Liver (tissue), 9 donors: ENCODE measurements around the gene MAP2K3. TPM values are rescaled to one million over a fixed set of nuclear protein-coding genes. Genes with fewer than 3 reads are reported as not detected.
"Not testable (repeated sequence)": the region's sequence is repeated elsewhere in the genome, so short reads cannot be mapped to it uniquely, and the experiment has no call there.

Experiments
- DNase-seq: peaks from one replicate; pipeline ENCODE4 v3.0.0-alpha.2; 2017; ENCODE audit warnings: low spot score
- H3K27ac ChIP-seq, 2 donors: one replicate each; pipeline ENCODE4 v1.7.0; 2013; ENCODE audit warnings: inconsistent platforms in 2 of 2, low read length in 2 of 2, control low read depth in 1 of 2, low read depth in 1 of 2, mild to moderate bottlenecking in 1 of 2
- H3K27me3 ChIP-seq, 4 donors: one replicate each; pipeline versions ENCODE4 v1.6.1 to v1.7.0; 2013; ENCODE audit warnings: low read length in 3 of 4, inconsistent platforms in 1 of 4, mild to moderate bottlenecking in 1 of 4, moderate library complexity in 1 of 4; ENCODE audit not compliant: control insufficient read depth in 4 of 4, insufficient read depth in 4 of 4
- H3K36me3 ChIP-seq, 4 donors: one replicate each; pipeline versions ENCODE4 v1.6.1 to v1.7.0; 2013; ENCODE audit warnings: low read length in 3 of 4, mild to moderate bottlenecking in 3 of 4, low read depth in 1 of 4, moderate library complexity in 1 of 4; ENCODE audit not compliant: control insufficient read depth in 4 of 4, insufficient read depth in 3 of 4
- H3K4me1 ChIP-seq, 4 donors: one replicate each; pipeline versions ENCODE4 v1.6.1 to v1.7.0; 2013; ENCODE audit warnings: low read length in 3 of 4, mild to moderate bottlenecking in 3 of 4, moderate library complexity in 1 of 4; ENCODE audit not compliant: control insufficient read depth in 4 of 4, insufficient read depth in 4 of 4
- H3K4me3 ChIP-seq, 3 donors: one replicate each; pipeline versions ENCODE4 v1.6.1 to v1.7.0; 2013; ENCODE audit warnings: low read length in 3 of 3, control low read depth in 1 of 3, low read depth in 1 of 3, mild to moderate bottlenecking in 1 of 3
- H3K9ac ChIP-seq, 2 donors: one replicate each; pipeline ENCODE4 v1.7.0; 2013; ENCODE audit warnings: low read length in 2 of 2, mild to moderate bottlenecking in 2 of 2, moderate library complexity in 2 of 2, control low read depth in 1 of 2, low read depth in 1 of 2
- H3K9me3 ChIP-seq, 4 donors: one replicate each; pipeline versions ENCODE4 v1.6.1 to v1.7.0; 2013; ENCODE audit warnings: low read length in 3 of 4; ENCODE audit not compliant: control insufficient read depth in 4 of 4
- EGR1 ChIP-seq, 2 donors: IDR thresholded peaks; 2 replicates each; pipeline ENCODE4 v1.6.1; 2016 to 2018; ENCODE audit warnings: antibody characterized with exemption in 2 of 2, low read depth in 2 of 2
- GABPA ChIP-seq, 2 donors: IDR thresholded peaks in 1 of 2; conservative IDR thresholded peaks in 1 of 2; 2 replicates each; pipeline ENCODE4 v1.6.1; 2016; ENCODE audit warnings: antibody characterized with exemption in 2 of 2, mild to moderate bottlenecking in 1 of 2, moderate library complexity in 1 of 2
- HNF4A ChIP-seq, 2 donors: conservative IDR thresholded peaks; 2 replicates each; pipeline ENCODE4 v1.6.1; 2016; ENCODE audit warnings: antibody characterized with exemption in 2 of 2, mild to moderate bottlenecking in 2 of 2
- RAD21 ChIP-seq, 2 donors: IDR thresholded peaks; 2 replicates each; pipeline ENCODE4 v1.6.1; 2016; ENCODE audit warnings: antibody characterized with exemption in 2 of 2, mild to moderate bottlenecking in 2 of 2
- RXRA ChIP-seq, 2 donors: IDR thresholded peaks; 2 replicates each; pipeline ENCODE4 v1.6.1; 2017 to 2018; ENCODE audit warnings: antibody characterized with exemption in 2 of 2, mild to moderate bottlenecking in 1 of 2
- WGBS: extraction: QIAGEN DNeasy Blood & Tissue Kit; methylation state at CpG from one replicate; pipeline ENCODE4 v1.1.7; 2013; 5-methylcytosine and 5-hydroxymethylcytosine counted together
- polyA plus RNA-seq, 2 donors: library from polyadenylated mRNA; stranded (reverse) in 1 of 2; unstranded in 1 of 2; fragments of 200-250 nt in 1 of 2; fragments of >200 nt in 1 of 2; fragmentation: Nextera tagmentation in 1 of 2; extraction: Ambion mirVana in 1 of 2; gene quantifications; one replicate each; pipeline versions ENCODE4 v1.2.1 to v1.2.3, GENCODE V29; 2013 to 2015
- total RNA-seq, 2 donors: library from RNA; depleted of rRNA; stranded (reverse); fragments of >200 nt; gene quantifications; one replicate each; pipeline ENCODE4 v1.2.3, GENCODE V29; 2014
- TF ChIP-seq, protein P1 (sequence below): IDR thresholded peaks from 2 replicates; pipeline ENCODE4 v1.6.1; 2016; ENCODE audit warnings: antibody characterized with exemption
- donor health status: healthy.
- donor health status: healthy.
- donor health status: healthy.
- donor health status: healthy.
- donor health status: healthy.

MAP2K3 gene
- total and polyA plus RNA-seq, 4 donors: 21.6 to 88.4 (median 30.5) TPM

GRCh38 chr17:21316212-21316886 is 31.8 kb downstream of the MAP2K3 start:
- H3K4me3 ChIP-seq, DNase-seq, H3K9ac ChIP-seq, H3K27ac ChIP-seq, H3K9me3 ChIP-seq, H3K27me3 ChIP-seq: not testable (repeated sequence)
- TF ChIP-seq RAD21 (IDR thresholded peaks at IDR 0.05): peak in 1 of 2 donors; percentile 5
- Histone ChIP-seq H3K4me1 (peaks cover 4 to 21% (median 9%) of the 10 kb centered on the region in 4 donors), H3K36me3 (peaks cover 0 to 15% (median 5%) of the 10 kb centered on the region in 4 donors)
- 57% methylated on average over 7 of the region's 39 CpGs for WGBS

GRCh38 chr17:21316887-21317500 is 32.5 kb downstream of the MAP2K3 start:
- H3K27me3 ChIP-seq, H3K4me3 ChIP-seq, H3K27ac ChIP-seq, DNase-seq, H3K9ac ChIP-seq, H3K9me3 ChIP-seq, H3K36me3 ChIP-seq: not testable (repeated sequence)
- H3K4me1 ChIP-seq: peaks cover 4 to 21% (median 9%) of the 10 kb centered on the region in 4 donors
- WGBS: 33% methylated on average over 35 of the region's 37 CpGs

DNA sequence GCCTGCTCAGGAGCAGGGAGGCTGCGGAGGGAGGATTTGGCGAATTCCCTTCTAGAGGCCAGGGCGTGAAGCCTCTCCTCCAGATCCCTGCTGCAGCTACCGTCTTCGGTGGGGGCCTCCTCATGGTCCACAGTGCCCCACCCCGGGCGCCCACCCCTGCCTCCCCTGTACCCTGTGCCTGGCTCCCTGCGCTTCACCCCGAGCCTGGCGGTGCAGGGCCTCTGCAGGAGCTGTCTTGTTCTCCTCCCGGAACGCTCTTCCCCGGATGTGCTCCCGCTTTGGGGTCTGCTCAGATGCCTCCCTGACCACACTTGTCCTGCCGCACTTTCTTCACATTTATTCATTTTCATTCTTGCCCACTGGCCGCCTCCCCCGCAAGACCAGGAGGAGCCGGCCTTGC is 33.3 kb downstream of the MAP2K3 start:
- H3K9ac ChIP-seq, H3K27ac ChIP-seq, H3K9me3 ChIP-seq, H3K4me3 ChIP-seq, DNase-seq, H3K27me3 ChIP-seq, H3K36me3 ChIP-seq: not testable (repeated sequence)
- 92% methylated on average over 18 of the region's 18 CpGs for WGBS
- H3K4me1 ChIP-seq: peaks cover 4 to 21% (median 11%) of the 10 kb centered on the region in 4 donors

DNA sequence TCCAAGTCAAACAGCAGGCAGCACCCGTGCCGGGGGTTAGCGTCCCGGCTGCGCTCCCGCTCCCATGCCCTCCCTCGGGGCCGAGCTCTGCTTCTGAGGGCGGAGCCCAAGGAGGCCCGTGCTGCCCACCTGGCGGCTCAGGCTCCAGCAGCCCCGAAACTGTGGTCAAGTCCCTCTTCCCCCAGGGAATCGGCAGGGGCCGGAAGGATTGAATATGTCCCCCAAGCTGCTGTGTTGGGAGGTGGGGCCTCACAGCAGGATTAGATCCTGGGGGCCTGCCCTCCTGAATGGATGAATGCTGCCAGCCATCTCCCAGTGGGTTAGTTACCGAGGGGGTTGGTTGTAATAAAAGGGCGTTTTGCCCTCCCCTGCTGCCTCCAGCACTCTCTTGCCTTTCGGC is 33.9 kb downstream of the MAP2K3 start:
- no peak overlapping the region for H3K9ac ChIP-seq
- peaks cover 0 to under 1% (median 0%) of the 10 kb centered on the region in 4 donors for H3K36me3 ChIP-seq
- peaks cover 4 to 21% (median 9%) of the 10 kb centered on the region in 4 donors for H3K4me1 ChIP-seq
- H3K9me3 ChIP-seq: no peaks in the 10 kb centered on the region
- TF ChIP-seq EGR1 (IDR thresholded peaks at IDR 0.05; ENCODE audit: low read depth in 2 of 2) (no peak), GABPA (IDR thresholded peaks at IDR 0.05 in 1 of 2, conservative IDR thresholded peaks at IDR 0.05 in 1 of 2) (no peak), RXRA (IDR thresholded peaks at IDR 0.05) (no peak), HNF4A (conservative IDR thresholded peaks at IDR 0.05) (no peak)
- TF ChIP-seq, protein P1, sequence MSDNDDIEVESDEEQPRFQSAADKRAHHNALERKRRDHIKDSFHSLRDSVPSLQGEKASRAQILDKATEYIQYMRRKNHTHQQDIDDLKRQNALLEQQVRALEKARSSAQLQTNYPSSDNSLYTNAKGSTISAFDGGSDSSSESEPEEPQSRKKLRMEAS: no peak
- no peak overlapping the region for H3K27ac ChIP-seq
- H3K27me3 ChIP-seq: no peaks in the 10 kb centered on the region
- WGBS: 80% methylated on average over 17 of the region's 17 CpGs
- DNase-seq: no peak
- H3K4me3 ChIP-seq: no peak overlapping the region

GRCh38 chr17:21318856-21319255 is 34.3 kb downstream of the MAP2K3 start:
- not testable (repeated sequence) for H3K9ac ChIP-seq, H3K4me3 ChIP-seq, DNase-seq, H3K27me3 ChIP-seq, H3K36me3 ChIP-seq, H3K27ac ChIP-seq, H3K9me3 ChIP-seq
- WGBS: 92% methylated on average over 7 of the region's 7 CpGs
- peaks cover 4 to 18% (median 9%) of the 10 kb centered on the region in 4 donors for H3K4me1 ChIP-seq

DNA sequence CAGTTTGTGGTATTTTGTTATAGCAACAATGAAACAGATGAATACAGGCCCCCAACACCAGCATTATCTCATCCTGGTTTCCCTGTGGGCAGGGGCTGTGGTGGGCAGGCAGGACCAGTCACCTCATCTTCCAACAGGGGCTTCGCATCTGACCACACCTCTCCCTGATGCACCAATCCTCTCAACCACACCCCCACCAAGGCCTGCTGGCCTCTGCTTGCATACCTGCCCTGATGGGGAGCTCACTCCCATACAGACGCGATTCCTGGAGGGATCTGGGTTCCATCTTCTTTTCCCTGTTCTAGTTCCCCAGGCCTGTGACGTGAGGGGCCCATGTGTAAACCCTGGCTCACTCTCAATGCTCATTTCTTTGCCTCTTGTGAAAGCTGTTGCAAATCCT is 34.7 kb downstream of the MAP2K3 start:
- WGBS: 87% methylated on average over 4 of the region's 4 CpGs
- not testable (repeated sequence) for H3K4me3 ChIP-seq, H3K27ac ChIP-seq, H3K9ac ChIP-seq, H3K9me3 ChIP-seq, H3K27me3 ChIP-seq, H3K36me3 ChIP-seq, DNase-seq
- peaks cover 1 to 14% (median 6%) of the 10 kb centered on the region in 4 donors for H3K4me1 ChIP-seq

- H3K9me3 ChIP-seq, H3K9ac ChIP-seq, H3K4me3 ChIP-seq, H3K27ac ChIP-seq, H3K4me1 ChIP-seq, DNase-seq, H3K27me3 ChIP-seq, H3K36me3 ChIP-seq: not testable (repeated sequence)
- 80% methylated on average over 11 of the region's 11 CpGs for WGBS
These were observed 35.3 kb downstream of the MAP2K3 start for GRCh38 chr17:21319686-21320375.
